Measurements from ENCODE around the gene ZNF277. TPM values are rescaled to one million over a fixed set of nuclear protein-coding genes. Genes with fewer than 3 reads are reported as not detected.

ZNF277 gene
- total RNA-seq, 2 donors from 2014 or later, result 15.9 to 29.8 TPM

GRCh38 chr7:112254709-112255387, 48.4 kb downstream of the ZNF277 start:
- H3K27me3 ChIP-seq, result no peaks in the 10 kb centered on the region
- no peak overlapping the region for H3K4me3 ChIP-seq
- no peaks in the 10 kb centered on the region for H3K36me3 ChIP-seq
- no peaks in the 10 kb centered on the region for H3K9me3 ChIP-seq
- TF ChIP-seq CTCF (IDR thresholded peaks at IDR 0.05), result no peak
- H3K27ac ChIP-seq, result no peak overlapping the region
- no peaks in the 10 kb centered on the region for H3K4me1 ChIP-seq
- DNase-seq (ENCODE audit: low spot score), result no peak

- H3K4me3 ChIP-seq, result no peak overlapping the region
- TF ChIP-seq CTCF (IDR thresholded peaks at IDR 0.05), result no peak
- no peaks in the 10 kb centered on the region for H3K4me1 ChIP-seq
- H3K36me3 ChIP-seq, result no peaks in the 10 kb centered on the region
- H3K27me3 ChIP-seq, result no peaks in the 10 kb centered on the region
- H3K27ac ChIP-seq, result no peak overlapping the region
- DNase-seq (ENCODE audit: low spot score), result no peak
- H3K9me3 ChIP-seq, result no peaks in the 10 kb centered on the region
These were observed 48.9 kb downstream of the ZNF277 start for GRCh38 chr7:112255388-112255720.

GRCh38 chr7:112257073-112257472, 50.6 kb downstream of the ZNF277 start:
- H3K4me3 ChIP-seq, result no peak overlapping the region
- no peaks in the 10 kb centered on the region for H3K4me1 ChIP-seq
- DNase-seq (ENCODE audit: low spot score), result no peak
- H3K27ac ChIP-seq, result no peak overlapping the region
- H3K27me3 ChIP-seq, result no peaks in the 10 kb centered on the region
- no peaks in the 10 kb centered on the region for H3K9me3 ChIP-seq
- no peaks in the 10 kb centered on the region for H3K36me3 ChIP-seq
- no peak for TF ChIP-seq CTCF (IDR thresholded peaks at IDR 0.05)

- no peak overlapping the region for H3K4me3 ChIP-seq
- no peak for DNase-seq (ENCODE audit: low spot score)
- no peak for TF ChIP-seq CTCF (IDR thresholded peaks at IDR 0.05)
These were observed 54.4 kb downstream of the ZNF277 start for GRCh38 chr7:112260911-112261310.

GRCh38 chr7:112262036-112262435, 55.5 kb downstream of the ZNF277 start:
- TF ChIP-seq CTCF (IDR thresholded peaks at IDR 0.05), result no peak
- no peaks in the 10 kb centered on the region for H3K36me3 ChIP-seq

More at GRCh38 chr7:112260911-112261310, 54.4 kb downstream of the ZNF277 start:
- H3K36me3 ChIP-seq, result no peaks in the 10 kb centered on the region
- no peak overlapping the region for H3K27ac ChIP-seq
- no peaks in the 10 kb centered on the region for H3K27me3 ChIP-seq
- H3K9me3 ChIP-seq, result no peaks in the 10 kb centered on the region
- H3K4me1 ChIP-seq, result peaks cover 0 to 2% of the 10 kb centered on the region in 2 donors

More at GRCh38 chr7:112262036-112262435, 55.5 kb downstream of the ZNF277 start:
- Histone ChIP-seq H3K27ac (no peak overlapping the region), H3K4me3 (no peak overlapping the region), H3K4me1 (peaks cover 0 to 11% of the 10 kb centered on the region in 2 donors), H3K9me3 (no peaks in the 10 kb centered on the region), H3K27me3 (no peaks in the 10 kb centered on the region)
- no peak for DNase-seq (ENCODE audit: low spot score)

Data from right atrium auricular region (tissue), 2 donors.